ENCODE results near the gene NCOA3. TPM values are rescaled to one million over a fixed set of nuclear protein-coding genes. Genes with fewer than 3 reads are reported as not detected.

NCOA3 gene
- total and polyA plus RNA-seq, 2 of the 8 experiments (the other 6 are each of a cell fraction or from before 2014, with no cell fraction given): 7.9 to 24.7 TPM

DNA sequence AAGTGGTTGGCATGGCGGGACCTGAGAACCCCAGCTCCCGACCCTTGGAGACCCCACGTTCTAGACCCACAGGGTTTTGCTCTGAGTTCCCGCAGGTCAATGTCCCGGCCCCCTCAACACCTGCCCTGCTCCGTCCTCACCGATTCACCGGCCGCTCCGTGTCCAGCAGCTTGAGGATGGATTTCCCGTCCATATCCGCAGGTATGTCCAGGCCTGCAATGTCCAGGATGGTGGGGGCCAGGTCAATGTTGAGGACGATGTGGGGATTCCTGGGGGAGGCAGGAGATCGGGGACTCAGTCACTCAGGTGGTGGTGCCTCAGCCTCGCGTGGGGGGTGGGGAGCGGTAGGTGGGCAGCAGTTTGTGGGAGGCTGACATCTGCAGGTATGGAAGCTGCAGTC lies 176.8 kb downstream of the NCOA3 start:
- Histone ChIP-seq H3K27ac (ENCODE audit: low read depth, low read length) (no peak overlapping the region; the same call in 1 of the 2 replicates), H4K8ac (ENCODE audit: extremely low read depth, insufficient read depth, low read length) (no peak overlapping the region), H3K27me3 (replicated peaks in 1 of 4; ENCODE audit: control insufficient read depth in 3 of 4, extremely low read depth in 1 of 4, insufficient read depth in 3 of 4, low read length in 3 of 4) (no peaks in the 10 kb centered on the region), H2AK5ac (ENCODE audit: low read depth, low read length) (no peak overlapping the region), H2AFZ (ENCODE audit: low read length) (no peak overlapping the region), H3K56ac (replicated peaks; ENCODE audit: insufficient read length, low read depth, low read length) (no peak overlapping the region), H3K23me2 (ENCODE audit: low read depth, low read length) (no peaks in the 10 kb centered on the region), H4K20me1 (replicated peaks in 1 of 2; ENCODE audit: control insufficient read depth in 1 of 2, insufficient read depth in 2 of 2, low read length in 2 of 2) (peaks cover 0 to 2% of the 10 kb centered on the region in 2 experiments), H2BK15ac (ENCODE audit: low read length) (no peak overlapping the region), H3K4me1 (replicated peaks in 1 of 4; ENCODE audit: control insufficient read depth in 3 of 4, insufficient read depth in 4 of 4, low read length in 3 of 4) (peaks cover 0 to 7% (median 2%) of the 10 kb centered on the region in 4 experiments; a peak in 5 of 7 replicates), H3K4me3 (ENCODE audit: extremely low read depth in 1 of 4, insufficient read depth in 2 of 4, low read depth in 3 of 4, low read length in 4 of 4) (no peak overlapping the region), H3K18ac (ENCODE audit: extremely low read depth, low read length) (no peak overlapping the region; the same call in 1 of the 2 replicates), H3K79me1 (ENCODE audit: low read depth, low read length) (no peaks in the 10 kb centered on the region), H2BK120ac (replicated peaks; ENCODE audit: low read depth, low read length) (no peak overlapping the region), H3K79me2 (ENCODE audit: control insufficient read depth in 1 of 2, insufficient read depth in 2 of 2, low read length in 2 of 2) (no peaks in the 10 kb centered on the region), H3K14ac (ENCODE audit: insufficient read length) (no peak overlapping the region), H3K4me2 (ENCODE audit: insufficient read depth in 1 of 2, low read depth in 2 of 2, low read length in 2 of 2) (no peak overlapping the region), H3K36me3 (ENCODE audit: control insufficient read depth in 2 of 4, insufficient read depth in 4 of 4, low read length in 3 of 4) (no peaks in the 10 kb centered on the region), H4K91ac (replicated peaks; ENCODE audit: insufficient read length, low read length) (no peak overlapping the region), H3K23ac (ENCODE audit: insufficient read length) (no peak overlapping the region), H3K9ac (replicated peaks in 1 of 4; ENCODE audit: extremely low read depth in 1 of 4, low read depth in 3 of 4, low read length in 3 of 4) (no peak overlapping the region), H2BK5ac (ENCODE audit: low read depth, low read length) (no peak overlapping the region), H2BK12ac (ENCODE audit: low read depth, low read length) (no peak overlapping the region), H2BK20ac (ENCODE audit: low read length) (no peak overlapping the region), H3K4ac (replicated peaks; ENCODE audit: insufficient read length, low read depth, low read length) (no peak overlapping the region), H3K9me3 (ENCODE audit: insufficient read depth in 2 of 2, low read depth in 1 of 2, low read length in 1 of 2) (no peaks in the 10 kb centered on the region), H4K5ac (ENCODE audit: insufficient read length, low read depth, low read length) (no peak overlapping the region)
- FAIRE-seq (no peak), DNase-seq (ENCODE audit: low read depth in 1 of 2, low spot score in 2 of 2) (no peak)
- TF ChIP-seq SIRT6 (IDR thresholded peaks at IDR 0.05; ENCODE audit: low read length) (no peak), SIN3A (conservative IDR thresholded peaks at IDR 0.05 in 1 of 2, IDR thresholded peaks at IDR 0.05 in 1 of 2; ENCODE audit: low read depth in 1 of 2, low read length in 2 of 2) (no peak), RBBP5 (IDR thresholded peaks at IDR 0.05; ENCODE audit: borderline replicate concordance, low read depth, low read length) (no peak), RNF2 (IDR thresholded peaks at IDR 0.05; ENCODE audit: borderline replicate concordance, low read depth, low read length, missing control alignments, poor library complexity, severe bottlenecking) (no peak), CBX8 (IDR thresholded peaks at IDR 0.05; ENCODE audit: borderline replicate concordance, low read depth, low read length) (no peak), GABPA (IDR thresholded peaks at IDR 0.05; ENCODE audit: borderline replicate concordance, insufficient read depth, low read length) (no peak), POLR2AphosphoS5 (IDR thresholded peaks at IDR 0.05; ENCODE audit: low read depth, low read length) (no peak), EP300 (IDR thresholded peaks at IDR 0.05; ENCODE audit: borderline replicate concordance in 1 of 2, low read depth in 2 of 2, low read length in 2 of 2) (no peak), PHF8 (conservative IDR thresholded peaks at IDR 0.05; ENCODE audit: low read depth, low read length) (no peak), CREB1 (IDR thresholded peaks at IDR 0.05) (no peak)
- POLR2A ChIA-PET (ENCODE audit: partially characterized antibody): no interaction called here
- CTCF ChIA-PET (ENCODE audit: partially characterized antibody): interaction anchor here (0.6 to 9.7 kb wide), 33 partner anchors 8 to 946 kb away, joined by 3 to 92 read pairs (median 4); no protein-coding TSS in a partner anchor
- 83% methylated on average over 17 of the region's 17 CpGs; no CpG with 5 or more reads in 1 of the 2 experiments for WGBS, 2 experiments (ENCODE audit: extremely low coverage in 1 of 2, insufficient coverage in 1 of 2, insufficient read length in 1 of 2, insufficient replicate concordance in 2 of 2, low coverage in 1 of 2, low lambda C conversion rate in 2 of 2, missing lambda C conversion rate in 1 of 2)
